Suprapubic skin (tissue), 4 donors: ENCODE data around the gene LRG1.

Experiments
- POLR2A ChIP-seq, 2 donors: fragments of 450-650 bp; IDR thresholded peaks; one replicate each; pipeline ENCODE4 v1.6.1; 2017; ENCODE audit warnings: antibody characterized with exemption in 2 of 2, mild to moderate bottlenecking in 2 of 2, moderate library complexity in 2 of 2
- POLR2AphosphoS5 ChIP-seq, 3 donors: sonication (generic); formaldehyde crosslinking; IDR thresholded peaks; one replicate each; pipeline ENCODE4 v1.6.1; 2017; ENCODE audit warnings: antibody characterized with exemption in 3 of 3

GRCh38 chr19:4553092-4553695 is 13.4 kb upstream of the LRG1 start:
- no peak for TF ChIP-seq POLR2A (IDR thresholded peaks at IDR 0.05)
- TF ChIP-seq POLR2AphosphoS5 (IDR thresholded peaks at IDR 0.05), result no peak
